SK-N-MC (cell line): ENCODE data around the gene KDM6A.

Experiments used
- DNase-seq: peaks from one replicate; pipeline ENCODE4 v3.0.0-alpha.2; 2011; ENCODE audit warnings: low read depth, low spot score
- H3K27ac ChIP-seq: fragments of 200-600 bp; sonication (generic); 2 replicates; pipeline ENCODE4 v1.5.1; 2016; ENCODE audit warnings: mixed run types
- H3K36me3 ChIP-seq: fragments of 200-600 bp; sonication (generic); 2 replicates; pipeline ENCODE4 v1.6.1; 2017; ENCODE audit warnings: antibody characterized with exemption, low read length, mixed read lengths; ENCODE audit not compliant: insufficient read depth
- H3K4me3 ChIP-seq: fragments of 200-600 bp; sonication (generic); 2 replicates; pipeline ENCODE4 v1.5.1; 2016
- H3K9ac ChIP-seq: fragments of 200-600 bp; sonication (generic); 2 replicates; pipeline ENCODE4 v1.8.0; 2017; ENCODE audit warnings: mixed run types, mixed read lengths; ENCODE audit not compliant: insufficient read length
- H3K9me3 ChIP-seq: fragments of 200-600 bp; sonication (generic); 2 replicates; pipeline ENCODE4 v1.6.1; 2017; ENCODE audit warnings: low read depth, mild to moderate bottlenecking, antibody characterized with exemption, low read length, moderate library complexity, mixed read lengths
- EZH2 ChIP-seq: fragments of 200-600 bp; sonication (generic); IDR thresholded peaks from one replicate; pipeline ENCODE4 v1.6.1; 2017; ENCODE audit warnings: antibody characterized with exemption
- FOXP2 ChIP-seq: optimal IDR thresholded peaks from 2 replicates; pipeline ENCODE3; 2011; ENCODE audit warnings: mild to moderate bottlenecking, moderate library complexity; ENCODE audit not compliant: insufficient read depth; ENCODE audit errors: extremely low read length, control extremely low read depth
- POLR2AphosphoS5 ChIP-seq: IDR thresholded peaks from 2 replicates; pipeline ENCODE4 v1.6.1; 2012; ENCODE audit warnings: mild to moderate bottlenecking, low read depth, low read length, borderline replicate concordance

KDM6A gene

DNA sequence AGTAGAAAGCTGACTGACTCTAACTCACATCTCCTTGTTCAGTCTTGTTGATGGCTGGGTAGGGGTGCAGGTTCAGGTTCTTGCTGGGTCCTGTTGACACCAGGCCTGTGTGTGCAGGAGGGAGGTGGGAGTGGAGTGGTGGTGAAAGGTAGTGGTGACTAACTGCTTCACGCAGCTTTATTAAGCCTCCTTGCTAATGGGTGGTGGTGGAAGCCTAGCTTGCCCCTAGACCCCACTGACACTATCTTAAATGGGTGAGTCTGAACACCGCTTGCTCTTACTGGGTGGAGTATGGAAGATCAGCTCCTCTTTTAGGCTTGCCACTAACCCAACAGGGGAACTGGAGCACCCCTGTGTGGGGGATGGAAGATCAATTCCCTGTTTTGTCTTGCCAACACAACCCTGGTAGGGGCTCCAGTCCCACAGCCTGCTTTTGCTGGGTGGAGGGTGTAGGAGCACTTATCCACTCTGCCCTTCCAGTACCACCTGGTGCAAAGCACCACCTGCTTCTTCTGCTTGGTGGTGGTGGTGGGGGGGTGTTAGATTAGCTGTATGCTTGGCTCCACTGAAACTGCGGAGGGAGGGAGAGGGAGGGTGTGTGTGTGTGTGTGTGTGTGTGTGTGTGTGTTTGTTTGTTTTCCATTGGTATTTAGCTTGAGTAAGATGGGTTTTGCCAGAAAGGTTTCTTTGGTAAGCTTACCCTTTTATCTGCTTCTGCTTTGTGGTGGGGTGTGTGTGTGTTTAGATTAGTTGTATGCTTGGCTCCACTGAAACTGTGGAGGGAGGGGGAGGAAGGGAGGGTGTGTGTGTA, 25.6 kb downstream of the KDM6A start:
- Histone ChIP-seq H3K27ac (no peak overlapping the region), H3K36me3 (no peaks in the 10 kb centered on the region), H3K4me3 (no peak overlapping the region), H3K9me3 (peaks cover 5% of the 10 kb centered on the region; the same call in 1 of the 2 replicates), H3K9ac (no peak overlapping the region)
- no peak for TF ChIP-seq EZH2
- no peak for DNase-seq

DNA sequence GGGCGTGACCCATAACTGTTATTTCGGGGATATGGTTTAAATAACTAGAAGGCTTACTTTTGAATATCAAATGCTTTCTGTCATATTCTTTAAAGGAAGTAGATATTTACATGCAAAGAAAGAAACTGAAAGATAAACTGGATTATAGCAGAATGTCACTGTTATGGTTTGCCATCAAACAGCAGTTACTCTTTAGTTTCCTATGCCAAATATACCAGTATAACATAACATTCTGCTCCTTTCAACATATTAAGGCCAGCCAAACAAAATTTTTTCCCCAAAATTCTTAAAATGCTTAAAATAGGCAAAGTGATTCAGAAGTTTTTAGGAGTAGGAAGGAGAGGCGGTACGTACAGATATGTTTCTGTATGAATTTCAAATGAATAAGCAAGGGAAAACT, 27.0 kb downstream of the KDM6A start:
- peaks cover 5% of the 10 kb centered on the region; the same call in 1 of the 2 replicates for H3K9me3 ChIP-seq
- H3K27ac ChIP-seq = no peak overlapping the region
- no peak overlapping the region for H3K9ac ChIP-seq
- H3K36me3 ChIP-seq = no peaks in the 10 kb centered on the region
- no peak for TF ChIP-seq POLR2AphosphoS5
- TF ChIP-seq EZH2 = no peak
- TF ChIP-seq FOXP2 = no peak
- DNase-seq = no peak
- no peak overlapping the region for H3K4me3 ChIP-seq

DNA sequence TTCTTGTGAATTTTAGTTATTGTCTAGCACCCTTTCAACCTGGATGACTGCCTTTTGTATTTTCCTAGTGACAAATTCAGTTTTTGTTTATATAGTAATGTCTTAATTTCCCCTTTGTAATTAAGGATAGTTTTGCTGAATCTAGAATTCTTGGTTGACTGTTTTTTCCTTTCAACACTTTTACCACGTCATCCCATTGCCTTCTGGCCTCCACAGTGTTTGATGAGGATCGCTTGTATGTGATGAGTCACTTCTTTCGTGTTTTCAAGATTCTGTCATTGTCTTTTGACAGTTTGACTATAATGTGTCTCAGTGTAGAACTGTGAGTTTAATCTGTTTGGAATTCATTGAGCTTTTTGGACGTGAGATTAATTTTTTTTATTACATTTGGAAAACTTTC, 30.1 kb downstream of the KDM6A start:
- Histone ChIP-seq H3K27ac (no peak overlapping the region), H3K9me3 (no peaks in the 10 kb centered on the region; the same call in 1 of the 2 replicates), H3K9ac (no peak overlapping the region), H3K36me3 (no peaks in the 10 kb centered on the region), H3K4me3 (no peak overlapping the region)
- no peak for TF ChIP-seq FOXP2
- TF ChIP-seq EZH2 = no peak
- no peak for TF ChIP-seq POLR2AphosphoS5
- DNase-seq = no peak

DNA sequence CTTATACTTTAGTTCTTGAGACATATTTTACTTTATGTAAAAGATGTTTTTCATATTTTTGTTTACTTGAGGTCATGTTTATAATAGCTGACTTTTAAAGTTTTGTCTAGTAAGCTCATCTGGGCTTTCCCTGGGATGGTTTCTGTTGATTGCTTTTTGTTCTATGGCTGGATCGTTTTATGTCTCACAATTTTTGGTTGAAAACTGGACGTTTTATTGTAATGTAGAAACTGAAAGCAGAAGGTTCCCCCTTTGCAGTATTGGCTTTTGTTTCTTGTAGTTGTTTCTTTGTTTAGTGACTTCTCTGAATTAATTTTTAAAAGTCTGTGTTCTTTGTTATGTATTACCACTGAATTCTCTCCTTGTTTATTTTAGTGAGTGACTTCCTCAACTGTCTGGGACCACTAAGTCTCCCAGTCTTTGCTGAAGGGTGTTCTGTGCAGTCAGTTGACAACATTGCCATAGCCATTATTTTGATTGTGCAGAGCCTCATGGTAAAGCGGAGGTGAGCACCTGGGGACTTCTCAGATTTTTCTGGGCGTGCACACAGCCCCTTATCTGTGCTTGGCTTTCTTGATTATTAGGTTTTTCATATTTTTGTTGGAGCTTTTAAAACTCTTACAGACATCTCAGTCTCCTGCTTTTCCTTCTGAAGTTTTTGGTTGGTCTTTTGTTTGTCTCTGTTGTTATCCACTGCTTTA, 31.0 kb downstream of the KDM6A start:
- no peak for DNase-seq
- H3K36me3 ChIP-seq = no peaks in the 10 kb centered on the region
- no peak overlapping the region for H3K27ac ChIP-seq
- TF ChIP-seq EZH2 (no peak), POLR2AphosphoS5 (no peak), FOXP2 (no peak)
- H3K4me3 ChIP-seq = no peak overlapping the region
- no peaks in the 10 kb centered on the region; the same call in 1 of the 2 replicates for H3K9me3 ChIP-seq
- H3K9ac ChIP-seq = no peak overlapping the region

DNA sequence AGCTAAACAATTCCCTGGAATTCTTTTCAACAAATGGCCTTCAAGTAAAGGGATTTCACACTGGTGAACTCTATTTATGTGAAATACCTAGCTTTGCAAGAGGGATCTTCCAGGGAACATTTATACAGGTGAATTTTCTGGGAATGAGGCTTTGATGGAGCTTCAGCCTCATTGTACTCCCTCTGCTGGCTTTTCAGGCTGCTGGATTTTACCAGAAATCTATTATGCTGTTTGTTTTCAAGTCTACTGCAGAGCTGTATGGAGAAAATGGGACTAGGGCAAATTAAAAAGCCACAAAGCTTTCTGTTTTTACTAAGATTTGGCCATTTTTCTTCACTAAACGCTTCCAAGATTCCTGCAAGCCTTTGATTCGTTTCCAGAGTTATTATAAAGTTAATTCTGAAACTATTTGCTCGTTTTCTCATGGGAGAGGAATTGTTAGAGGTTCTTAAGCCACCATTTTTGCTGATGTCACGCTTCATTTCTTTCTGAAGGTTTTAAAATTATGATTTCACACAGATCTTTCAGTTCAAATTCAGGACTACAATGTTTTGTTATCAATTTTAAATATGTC, 31.6 kb downstream of the KDM6A start:
- peaks cover 4% of the 10 kb centered on the region; the same call in 1 of the 2 replicates for H3K9me3 ChIP-seq
- H3K27ac ChIP-seq = no peak overlapping the region
- H3K4me3 ChIP-seq = no peak overlapping the region
- H3K36me3 ChIP-seq = no peaks in the 10 kb centered on the region
- TF ChIP-seq EZH2 (no peak), POLR2AphosphoS5 (no peak), FOXP2 (no peak)
- DNase-seq = no peak
- no peak overlapping the region for H3K9ac ChIP-seq

DNA sequence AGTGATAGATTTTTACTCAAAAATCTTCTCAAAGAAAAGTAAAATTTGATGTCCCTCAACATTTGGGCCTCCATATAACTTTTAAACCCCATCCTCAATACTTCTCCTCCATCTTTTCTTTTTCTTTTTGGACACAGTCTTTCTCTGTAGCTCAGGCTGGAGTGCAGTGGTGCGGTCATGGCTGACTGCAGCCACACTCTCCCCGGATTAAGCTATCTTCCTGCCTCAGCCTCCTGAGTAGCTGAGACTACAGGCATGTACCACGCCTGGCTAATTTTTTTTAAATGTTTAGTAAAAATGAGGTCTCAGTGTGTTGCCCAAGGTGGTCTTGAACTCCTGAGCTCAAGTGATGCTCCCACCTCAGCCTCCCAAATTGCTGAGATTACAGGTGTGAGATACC, 33.1 kb downstream of the KDM6A start:
- no peak for DNase-seq

DNA sequence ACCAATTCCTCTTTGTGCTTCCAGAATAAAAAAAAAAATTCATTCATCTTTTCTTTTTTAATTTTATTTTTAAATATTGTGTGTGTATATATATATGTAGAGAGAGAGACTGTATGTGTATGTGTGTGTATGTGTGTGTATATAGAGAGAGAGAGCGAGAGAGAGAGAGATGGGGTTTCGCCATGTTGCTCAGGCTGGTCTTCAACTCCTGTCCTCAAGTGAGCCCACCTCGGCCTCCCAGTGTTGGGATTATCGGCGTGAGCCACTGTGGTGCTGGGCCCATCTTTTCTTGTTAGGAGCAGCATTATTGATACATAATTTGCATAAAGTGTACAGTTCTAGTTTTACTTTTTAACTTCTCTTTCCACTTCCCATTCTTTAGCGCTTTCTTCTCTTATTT, 33.6 kb downstream of the KDM6A start:
- Histone ChIP-seq H3K4me3 (no peak overlapping the region), H3K9ac (no peak overlapping the region), H3K27ac (no peak overlapping the region), H3K9me3 (peaks cover 5% of the 10 kb centered on the region; the same call in 1 of the 2 replicates), H3K36me3 (no peaks in the 10 kb centered on the region)
- TF ChIP-seq EZH2 (no peak), POLR2AphosphoS5 (no peak), FOXP2 (no peak)
- no peak for DNase-seq

More for the DNA sequence above, 33.1 kb downstream of the KDM6A start:
- Histone ChIP-seq H3K9me3 (peaks cover 5% of the 10 kb centered on the region; the same call in 1 of the 2 replicates), H3K27ac (no peak overlapping the region), H3K9ac (no peak overlapping the region), H3K4me3 (no peak overlapping the region), H3K36me3 (no peaks in the 10 kb centered on the region)
- TF ChIP-seq POLR2AphosphoS5 (no peak), EZH2 (no peak), FOXP2 (no peak)

DNA sequence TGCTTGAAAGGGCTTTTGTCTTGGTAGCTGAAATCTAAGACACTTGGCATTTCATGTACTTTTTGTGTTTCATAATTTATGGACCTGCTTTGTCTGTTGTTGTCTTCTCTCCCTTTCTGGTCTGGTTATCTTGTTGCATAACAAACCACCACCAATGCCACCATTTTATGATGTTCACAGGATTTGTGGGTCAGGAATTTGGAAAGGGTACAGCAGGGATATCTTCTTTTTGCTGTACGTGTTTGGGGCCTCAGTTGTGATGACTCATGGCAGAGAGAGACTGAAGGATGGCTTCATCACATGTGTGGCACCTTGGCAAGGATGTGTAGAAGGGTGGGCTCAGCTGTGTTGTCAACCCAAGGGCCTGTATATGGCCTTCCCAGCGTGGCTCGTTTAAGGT, 35.2 kb downstream of the KDM6A start:
- no peak for DNase-seq
- TF ChIP-seq EZH2 = no peak
- TF ChIP-seq POLR2AphosphoS5 = no peak
- TF ChIP-seq FOXP2 = no peak
- Histone ChIP-seq H3K9me3 (peaks cover 5% of the 10 kb centered on the region; the same call in 1 of the 2 replicates), H3K4me3 (no peak overlapping the region), H3K9ac (no peak overlapping the region), H3K36me3 (no peaks in the 10 kb centered on the region), H3K27ac (no peak overlapping the region)
